IMR-90 (cell line): ENCODE data around the gene PLXNA4. TPM values are rescaled to one million over a fixed set of nuclear protein-coding genes. Genes with fewer than 3 reads are reported as not detected.

Source experiments
- ATAC-seq: fragments of 200-7000 bp; cut with Tn5 transposase; 2 replicates; pipeline ENCODE4 v1.9.1; 2020; ENCODE audit warnings: low read depth, mild to moderate bottlenecking, moderate library complexity
- BruUV-seq: library from RNA; stranded (reverse); fragments of 400-500 nt; replicated peaks from 2 replicates; lab custom pipeline; 2021; lab: Mats Ljungman, UMichigan
- CTCF ChIA-PET: fragments of 300-600 bp; formaldehyde crosslinking; extraction: SDS; loops from one replicate; lab custom pipeline; 2021; ENCODE audit warnings: antibody characterized with exemption; lab: Yijun Ruan, JAX
- POLR2A ChIA-PET: fragments of 300-600 bp; sonication (Branson Sonifier 250); formaldehyde crosslinking; loops from one replicate; lab custom pipeline; 2022; ENCODE audit warnings: antibody characterized with exemption; ENCODE audit not compliant: unreplicated experiment; lab: Charles Lee
- DNase-seq: peaks from one replicate; pipeline ENCODE4 v3.0.0; 2013
- H2AFZ ChIP-seq: replicated peaks from 2 replicates; pipeline ENCODE3; 2013; ENCODE audit warnings: low read length, mild to moderate bottlenecking; ENCODE audit not compliant: poor library complexity
- H2AK5ac ChIP-seq: 2 replicates; pipeline ENCODE4 v1.6.1; 2013; ENCODE audit warnings: low read depth, low read length, inconsistent platforms
- H2AK9ac ChIP-seq: replicated peaks from 2 replicates; pipeline ENCODE3; 2013; ENCODE audit warnings: mild to moderate bottlenecking, low read depth, low read length, moderate library complexity; ENCODE audit not compliant: poor library complexity
- H2BK120ac ChIP-seq: 2 replicates; pipeline ENCODE4 v1.6.1; 2013; ENCODE audit warnings: low read depth, low read length, inconsistent platforms
- H2BK15ac ChIP-seq: 3 replicates; pipeline ENCODE4 v1.6.1; 2013; ENCODE audit warnings: low read depth, low read length, inconsistent platforms
- H2BK20ac ChIP-seq: 2 replicates; pipeline ENCODE4 v1.6.1; 2013; ENCODE audit warnings: low read depth, mild to moderate bottlenecking, inconsistent platforms, low read length, moderate library complexity
- H2BK5ac ChIP-seq: 2 replicates; pipeline ENCODE4 v1.6.1; 2013; ENCODE audit warnings: mild to moderate bottlenecking, low read depth, low read length, inconsistent platforms; ENCODE audit not compliant: poor library complexity, severe bottlenecking
- H3K14ac ChIP-seq: replicated peaks from 2 replicates; pipeline ENCODE4 v1.6.1; 2013; ENCODE audit warnings: low read depth, low read length, inconsistent platforms
- H3K18ac ChIP-seq: 2 replicates; pipeline ENCODE4 v1.6.1; 2013; ENCODE audit warnings: low read depth, low read length, control low read depth
- H3K23ac ChIP-seq: 2 replicates; pipeline ENCODE4 v1.6.1; 2013; ENCODE audit warnings: low read depth, low read length, inconsistent platforms
- H3K27ac ChIP-seq: 2 replicates; pipeline ENCODE4 v1.5.1; 2013; ENCODE audit warnings: mild to moderate bottlenecking, control low read depth, low read length; ENCODE audit not compliant: insufficient read depth
- H3K27me3 ChIP-seq: 2 replicates; pipeline ENCODE4 v1.6.1; 2013; ENCODE audit warnings: low read length; ENCODE audit not compliant: control insufficient read depth, insufficient read depth
- H3K36me3 ChIP-seq: 2 replicates; pipeline ENCODE4 v1.6.1; 2013; ENCODE audit warnings: low read length, mixed read lengths; ENCODE audit not compliant: control insufficient read depth, insufficient read depth
- H3K4ac ChIP-seq: 2 replicates; pipeline ENCODE4 v1.6.1; 2013; ENCODE audit warnings: low read depth, low read length, inconsistent platforms
- H3K4me1 ChIP-seq: 2 replicates; pipeline ENCODE4 v1.6.1; 2013; ENCODE audit warnings: low read length, mixed read lengths; ENCODE audit not compliant: control insufficient read depth, insufficient read depth
- H3K4me2 ChIP-seq: 2 replicates; pipeline ENCODE4 v1.6.1; 2013; ENCODE audit warnings: low read depth, mild to moderate bottlenecking, control low read depth, low read length, moderate library complexity
- H3K4me3 ChIP-seq: 2 replicates; pipeline ENCODE4 v1.5.1; 2013; ENCODE audit warnings: low read depth, mild to moderate bottlenecking, control low read depth, low read length, moderate library complexity; ENCODE audit not compliant: insufficient read depth
- H3K56ac ChIP-seq: 2 replicates; pipeline ENCODE4 v1.6.1; 2013; ENCODE audit warnings: low read length, inconsistent platforms; ENCODE audit not compliant: insufficient read depth; ENCODE audit errors: extremely low read depth
- H3K79me1 ChIP-seq, 2 experiments: 2 replicates each; pipeline ENCODE4 v1.6.1; 2013; ENCODE audit warnings: low read length in 2 of 2, inconsistent platforms in 1 of 2, low read depth in 1 of 2
- H3K9ac ChIP-seq: 2 replicates; pipeline ENCODE4 v1.6.1; 2013; ENCODE audit warnings: low read depth, low read length, control low read depth
- H3K9me1 ChIP-seq: 2 replicates; pipeline ENCODE4 v1.6.1; 2013; ENCODE audit warnings: low read length, inconsistent platforms; ENCODE audit not compliant: insufficient read depth
- H3K9me3 ChIP-seq: 2 replicates; pipeline ENCODE4 v1.6.1; 2013; ENCODE audit warnings: low read length; ENCODE audit not compliant: control insufficient read depth, insufficient read depth
- H4K20me1 ChIP-seq: 2 replicates; pipeline ENCODE4 v1.6.1; 2013; ENCODE audit warnings: low read length, inconsistent platforms; ENCODE audit not compliant: insufficient read depth
- H4K5ac ChIP-seq: 2 replicates; pipeline ENCODE4 v1.6.1; 2013; ENCODE audit warnings: mild to moderate bottlenecking, low read depth, low read length, control low read depth
- H4K8ac ChIP-seq, 2 experiments: 2 replicates each; pipeline ENCODE4 v1.6.1; 2013; ENCODE audit warnings: low read depth in 2 of 2, low read length in 2 of 2, control low read depth in 1 of 2, inconsistent platforms in 1 of 2
- H4K91ac ChIP-seq: 2 replicates; pipeline ENCODE4 v1.6.1; 2013; ENCODE audit warnings: low read depth, low read length, inconsistent platforms; ENCODE audit not compliant: insufficient read depth
- BHLHE40 ChIP-seq: fragments of 150-350 bp; IDR thresholded peaks from 2 replicates; pipeline ENCODE4 v1.6.1; 2016; ENCODE audit warnings: mild to moderate bottlenecking, low read depth, low read length
- CEBPB ChIP-seq: IDR thresholded peaks from 2 replicates; pipeline ENCODE4 v1.6.1; 2012; ENCODE audit warnings: low read depth, low read length, improper control_type of control experiment
- CHD1 ChIP-seq: IDR thresholded peaks from 2 replicates; pipeline ENCODE4 v1.6.1; 2012; ENCODE audit warnings: low read depth, low read length, improper control_type of control experiment
- FOS ChIP-seq: fragments of 150-350 bp; IDR thresholded peaks from 2 replicates; pipeline ENCODE4 v1.6.1; 2016; ENCODE audit warnings: low read depth, low read length
- MAFK ChIP-seq: IDR thresholded peaks from 2 replicates; pipeline ENCODE4 v1.6.1; 2012; ENCODE audit warnings: low read depth, low read length, improper control_type of control experiment
- MAZ ChIP-seq: IDR thresholded peaks from 2 replicates; pipeline ENCODE4 v1.6.1; 2012; ENCODE audit warnings: low read depth, mild to moderate bottlenecking, low read length, improper control_type of control experiment, moderate library complexity, borderline replicate concordance
- MXI1 ChIP-seq: IDR thresholded peaks from 2 replicates; pipeline ENCODE4 v1.6.1; 2012; ENCODE audit warnings: low read depth, mild to moderate bottlenecking, low read length, moderate library complexity, borderline replicate concordance
- NFE2L2 ChIP-seq: fragments of 150-350 bp; IDR thresholded peaks from 2 replicates; pipeline ENCODE4 v1.6.1; 2016; ENCODE audit warnings: low read depth, mild to moderate bottlenecking, low read length
- POLR2A ChIP-seq: IDR thresholded peaks from 2 replicates; pipeline ENCODE4 v1.6.1; 2012; ENCODE audit warnings: mild to moderate bottlenecking, low read depth, low read length
- RAD21 ChIP-seq: IDR thresholded peaks from 2 replicates; pipeline ENCODE4 v1.6.1; 2012; ENCODE audit warnings: low read length, improper control_type of control experiment
- RCOR1 ChIP-seq: IDR thresholded peaks from 2 replicates; pipeline ENCODE4 v1.6.1; 2012; ENCODE audit warnings: mild to moderate bottlenecking, low read length, improper control_type of control experiment; ENCODE audit not compliant: insufficient replicate concordance
- RFX5 ChIP-seq: IDR thresholded peaks from 2 replicates; pipeline ENCODE4 v1.8.0; 2012; ENCODE audit warnings: low read depth, mild to moderate bottlenecking, low read length, moderate library complexity
- WGBS, 2 experiments: methylation state at CpG; one replicate each; pipeline versions ENCODE4 v1.1.5 to v1.1.7; 2013; ENCODE audit warnings: missing lambda C conversion rate in 2 of 2; ENCODE audit not compliant: insufficient read length in 1 of 2; ENCODE audit errors: extremely low coverage in 2 of 2; 5-methylcytosine and 5-hydroxymethylcytosine counted together
- dilution Hi-C: fragments of 300-500 bp; cut with HindIII; formaldehyde crosslinking; loops from one replicate; pipeline ENCODE4 v1.14.3; 2018; ENCODE audit warnings: low sequenced_read_pairs; ENCODE audit not compliant: unreplicated experiment
- in situ Hi-C: fragments of 300-500 bp; cut with MboI; formaldehyde crosslinking; loops from 3 replicates; pipeline ENCODE4 v1.14.3; 2019; ENCODE audit warnings: low sequenced_read_pairs, inconsistent platforms, mixed read lengths
- intact Hi-C: fragments of 100-400 bp; cut with micrococcal nuclease; formaldehyde crosslinking; loops from 2 replicates; pipeline ENCODE4 v1.10.0; 2022
- polyA plus RNA-seq, 3 experiments: library from polyadenylated mRNA; depleted of rRNA; stranded (reverse); fragments of >200 nt; gene quantifications; 2 replicates each; pipeline ENCODE4 v1.2.3, GENCODE V29; 2012; ENCODE audit warnings: low replicate concordance in 1 of 3
- total RNA-seq: library from RNA; depleted of rRNA; stranded (reverse); fragments of >200 nt; gene quantifications from 2 replicates; pipeline ENCODE4 v1.2.3, GENCODE V29; 2012
- TF ChIP-seq, protein P1 (sequence below): fragments of 150-350 bp; IDR thresholded peaks from 2 replicates; pipeline ENCODE4 v1.6.1; 2017; ENCODE audit warnings: mild to moderate bottlenecking, antibody characterized with exemption, low read length, low read depth
- TF ChIP-seq, protein P2 (sequence below): conservative IDR thresholded peaks from 2 replicates; pipeline ENCODE4 v1.5.1; 2012; ENCODE audit warnings: mild to moderate bottlenecking, low read depth, low read length, improper control_type of control experiment

Gene PLXNA4
- total and polyA plus RNA-seq, 2 of the 4 experiments (the other 2 are of a cell fraction): under 0.01 TPM

DNA sequence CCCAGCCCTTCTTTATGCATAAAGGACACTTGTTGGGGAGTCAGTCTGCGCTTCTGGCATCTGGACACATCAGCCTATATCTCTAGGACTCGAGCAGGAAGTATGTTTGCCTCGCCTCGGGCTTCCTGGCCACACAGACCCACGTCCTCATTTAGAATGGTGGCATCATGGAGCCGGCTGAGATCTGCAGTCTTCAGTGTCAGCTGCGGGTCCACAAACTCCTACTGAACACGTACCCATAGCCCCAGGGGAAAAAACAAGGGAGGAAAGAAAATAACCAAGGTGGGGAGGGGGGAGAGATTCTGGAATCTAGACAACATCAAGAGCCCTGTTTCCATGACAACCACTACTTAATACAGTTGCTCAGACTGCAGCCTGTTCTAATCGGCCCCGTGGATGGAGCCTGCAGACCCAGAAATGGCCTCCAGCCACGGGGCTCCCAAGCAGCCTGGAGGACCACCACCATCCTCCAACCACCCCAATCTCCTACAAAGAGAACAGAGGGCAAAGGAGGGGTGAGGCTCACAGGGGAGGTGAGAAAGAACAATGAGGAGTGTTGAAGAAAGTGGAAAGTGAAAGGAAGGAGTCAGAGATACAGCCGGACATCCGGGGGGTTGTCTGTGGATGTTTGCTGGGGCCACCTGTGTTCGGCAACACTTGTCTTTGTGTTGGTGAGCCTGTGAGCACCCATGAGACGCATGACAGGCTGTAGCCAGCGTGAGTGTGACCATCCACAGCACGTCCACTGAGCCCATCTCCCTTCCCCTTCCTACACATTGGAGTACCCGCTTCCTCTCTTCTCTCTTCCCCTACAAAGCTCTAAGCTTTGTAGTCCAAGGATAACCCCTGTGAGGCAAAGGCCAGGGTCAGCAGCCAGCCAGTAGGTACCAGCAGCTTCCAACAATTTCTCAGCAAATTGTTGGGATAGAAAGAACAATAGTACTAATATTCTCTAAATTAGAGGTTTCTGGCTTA lies 141.0 kb downstream of the PLXNA4 start:
- no peaks in the 10 kb centered on the region for H3K79me1 ChIP-seq
- ChIA-PET POLR2A (interaction anchor here (0.5 kb wide), 1 partner anchor 44 kb away, joined by 3 read pairs; no protein-coding TSS in a partner anchor), CTCF (no interaction called here)
- no peak overlapping the region for H2AFZ ChIP-seq
- 69% methylated on average over 3 of the region's 18 CpGs; no CpG with 5 or more reads in 1 of the 2 experiments for WGBS, 2 experiments
- H4K8ac ChIP-seq: no peak overlapping the region
- no peak overlapping the region for H2BK120ac ChIP-seq
- no peak for DNase-seq
- dilution Hi-C loops (no loop called here), in situ Hi-C loops (no loop called here), intact Hi-C loops (no loop called here)
- no peaks in the 10 kb centered on the region for H3K4me1 ChIP-seq
- H2AK5ac ChIP-seq: no peak overlapping the region
- H3K9ac ChIP-seq: no peak overlapping the region
- no peak overlapping the region for H2AK9ac ChIP-seq
- no peak overlapping the region for H3K14ac ChIP-seq
- H3K4me2 ChIP-seq: no peak overlapping the region
- H4K91ac ChIP-seq: no peak overlapping the region
- H3K56ac ChIP-seq: no peak overlapping the region
- H3K4ac ChIP-seq: no peak overlapping the region
- H4K20me1 ChIP-seq: no peaks in the 10 kb centered on the region
- no TSS peak for BruUV-seq
- no peak overlapping the region for H3K18ac ChIP-seq
- no peak for ATAC-seq
- H4K5ac ChIP-seq: no peak overlapping the region
- H2BK15ac ChIP-seq: no peak overlapping the region
- no peaks in the 10 kb centered on the region for H3K9me1 ChIP-seq
- no peak overlapping the region for H3K23ac ChIP-seq
- no peak overlapping the region for H3K4me3 ChIP-seq
- H3K27me3 ChIP-seq: no peaks in the 10 kb centered on the region
- no peaks in the 10 kb centered on the region for H3K9me3 ChIP-seq
- no peak overlapping the region for H3K27ac ChIP-seq
- H2BK20ac ChIP-seq: no peak overlapping the region
- no peak overlapping the region for H2BK5ac ChIP-seq
- H3K36me3 ChIP-seq: no peaks in the 10 kb centered on the region
- TF ChIP-seq MAZ (no peak), BHLHE40 (no peak), RFX5 (no peak), CEBPB (no peak), MXI1 (no peak), NFE2L2 (no peak), RAD21 (no peak), CHD1 (no peak), POLR2A (no peak), FOS (no peak), MAFK (no peak), RCOR1 (no peak)
- TF ChIP-seq, protein P1, sequence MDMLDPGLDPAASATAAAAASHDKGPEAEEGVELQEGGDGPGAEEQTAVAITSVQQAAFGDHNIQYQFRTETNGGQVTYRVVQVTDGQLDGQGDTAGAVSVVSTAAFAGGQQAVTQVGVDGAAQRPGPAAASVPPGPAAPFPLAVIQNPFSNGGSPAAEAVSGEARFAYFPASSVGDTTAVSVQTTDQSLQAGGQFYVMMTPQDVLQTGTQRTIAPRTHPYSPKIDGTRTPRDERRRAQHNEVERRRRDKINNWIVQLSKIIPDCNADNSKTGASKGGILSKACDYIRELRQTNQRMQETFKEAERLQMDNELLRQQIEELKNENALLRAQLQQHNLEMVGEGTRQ: no peak
- TF ChIP-seq, protein P2, sequence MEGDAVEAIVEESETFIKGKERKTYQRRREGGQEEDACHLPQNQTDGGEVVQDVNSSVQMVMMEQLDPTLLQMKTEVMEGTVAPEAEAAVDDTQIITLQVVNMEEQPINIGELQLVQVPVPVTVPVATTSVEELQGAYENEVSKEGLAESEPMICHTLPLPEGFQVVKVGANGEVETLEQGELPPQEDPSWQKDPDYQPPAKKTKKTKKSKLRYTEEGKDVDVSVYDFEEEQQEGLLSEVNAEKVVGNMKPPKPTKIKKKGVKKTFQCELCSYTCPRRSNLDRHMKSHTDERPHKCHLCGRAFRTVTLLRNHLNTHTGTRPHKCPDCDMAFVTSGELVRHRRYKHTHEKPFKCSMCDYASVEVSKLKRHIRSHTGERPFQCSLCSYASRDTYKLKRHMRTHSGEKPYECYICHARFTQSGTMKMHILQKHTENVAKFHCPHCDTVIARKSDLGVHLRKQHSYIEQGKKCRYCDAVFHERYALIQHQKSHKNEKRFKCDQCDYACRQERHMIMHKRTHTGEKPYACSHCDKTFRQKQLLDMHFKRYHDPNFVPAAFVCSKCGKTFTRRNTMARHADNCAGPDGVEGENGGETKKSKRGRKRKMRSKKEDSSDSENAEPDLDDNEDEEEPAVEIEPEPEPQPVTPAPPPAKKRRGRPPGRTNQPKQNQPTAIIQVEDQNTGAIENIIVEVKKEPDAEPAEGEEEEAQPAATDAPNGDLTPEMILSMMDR: no peak
